DOHH2 (cell line): Measurements from ENCODE around the gene AVPI1.
A peak's percentile ranks its signal among the peaks of the same experiment; 100 is the strongest.
"Not testable (repeated sequence)": the region's sequence is repeated elsewhere in the genome, so short reads cannot be mapped to it uniquely, and the experiment has no call there.

Source experiments
- H3F3A ChIP-seq: fragments of 200-600 bp; sonication (generic), shearing (Covaris generic); 2 replicates; pipeline ENCODE4 v1.6.0; 2016; ENCODE audit warnings: antibody characterized with exemption, mild to moderate bottlenecking; ENCODE audit not compliant: control insufficient read depth, insufficient read depth
- H3K27ac ChIP-seq: fragments of 200-600 bp; sonication (generic); 2 replicates; pipeline ENCODE4 v1.5.1; 2014; ENCODE audit warnings: low read depth, mild to moderate bottlenecking, low read length, moderate library complexity
- H3K27me3 ChIP-seq: fragments of 200-600 bp; sonication (generic); 2 replicates; pipeline ENCODE4 v1.6.1; 2014; ENCODE audit warnings: mild to moderate bottlenecking, low read length, mixed read lengths; ENCODE audit not compliant: control insufficient read depth
- H3K36me3 ChIP-seq: fragments of 200-600 bp; sonication (generic); 2 replicates; pipeline ENCODE4 v1.6.1; 2014; ENCODE audit warnings: mild to moderate bottlenecking, low read length, moderate library complexity, mixed read lengths; ENCODE audit not compliant: control insufficient read depth
- H3K4me1 ChIP-seq: fragments of 200-600 bp; sonication (generic); 2 replicates; pipeline ENCODE4 v1.6.1; 2014; ENCODE audit warnings: mild to moderate bottlenecking, low read length, mixed read lengths; ENCODE audit not compliant: control insufficient read depth
- H3K4me2 ChIP-seq: fragments of 200-600 bp; sonication (generic); 2 replicates; pipeline ENCODE4 v1.6.0; 2014; ENCODE audit warnings: mild to moderate bottlenecking, low read length, moderate library complexity
- H3K4me3 ChIP-seq: fragments of 200-600 bp; sonication (generic); 2 replicates; pipeline ENCODE4 v1.5.1; 2014; ENCODE audit warnings: mild to moderate bottlenecking, low read length, mixed read lengths
- H3K79me2 ChIP-seq: fragments of 200-600 bp; sonication (generic); 2 replicates; pipeline ENCODE4 v1.6.1; 2014; ENCODE audit warnings: mild to moderate bottlenecking, low read length, mixed read lengths; ENCODE audit not compliant: control insufficient read depth
- H3K9me2 ChIP-seq: fragments of 200-600 bp; sonication (generic); replicated peaks from 2 replicates; pipeline ENCODE4 v1.6.1; 2014; ENCODE audit warnings: mild to moderate bottlenecking, low read length, mixed read lengths; ENCODE audit not compliant: control insufficient read depth
- H3K9me3 ChIP-seq: fragments of 200-600 bp; sonication (generic); 2 replicates; pipeline ENCODE4 v1.6.1; 2014; ENCODE audit warnings: antibody characterized with exemption, low read length, mixed read lengths; ENCODE audit not compliant: control insufficient read depth, insufficient read depth
- H4K20me1 ChIP-seq: fragments of 200-600 bp; sonication (generic); 2 replicates; pipeline ENCODE4 v1.6.0; 2014; ENCODE audit warnings: low read depth, mild to moderate bottlenecking, antibody characterized with exemption, low read length, moderate library complexity; ENCODE audit not compliant: control insufficient read depth, insufficient read depth
- CTCF ChIP-seq: fragments of 200-600 bp; sonication (generic); IDR thresholded peaks from one replicate; pipeline ENCODE4 v1.5.1; 2014; ENCODE audit warnings: antibody characterized with exemption, mild to moderate bottlenecking, low read depth, low read length; ENCODE audit not compliant: poor library complexity, severe bottlenecking
- EZH2phosphoT487 ChIP-seq: fragments of 200-600 bp; sonication (generic); IDR thresholded peaks from 2 replicates; pipeline ENCODE4 v1.6.1; 2017; ENCODE audit warnings: borderline replicate concordance, mild to moderate bottlenecking, antibody characterized with exemption, low read length, moderate library complexity, mixed read lengths

The AVPI1 gene

DNA sequence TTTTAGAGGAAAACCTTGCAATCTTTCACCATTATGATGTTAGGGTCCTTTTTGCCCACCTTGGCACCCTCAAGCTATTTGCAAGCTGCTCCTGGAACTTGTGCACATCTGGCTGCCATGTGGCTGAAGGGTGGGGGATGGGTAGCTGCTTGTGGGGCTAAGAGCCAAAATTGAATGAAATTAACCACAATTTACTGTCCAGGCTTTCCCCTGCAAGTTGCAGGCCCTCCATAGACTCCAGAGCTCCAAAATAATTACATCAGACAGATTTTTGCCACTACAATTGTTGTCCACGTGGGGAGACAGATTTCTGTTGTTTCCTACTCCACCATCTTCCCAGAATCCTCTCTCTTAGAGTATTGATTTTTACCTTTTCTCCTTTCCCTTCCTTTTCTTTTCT, 27.5 kb downstream of the AVPI1 start:
- Histone ChIP-seq H3K4me3 (no peak overlapping the region), H3K27ac (no peak overlapping the region), H3K4me1 (no peaks in the 10 kb centered on the region), H4K20me1 (no peaks in the 10 kb centered on the region), H3K79me2 (no peaks in the 10 kb centered on the region), H3K9me3 (no peaks in the 10 kb centered on the region), H3K9me2 (no peaks in the 10 kb centered on the region), H3K27me3 (no peaks in the 10 kb centered on the region), H3K4me2 (no peak overlapping the region), H3F3A (no peaks in the 10 kb centered on the region), H3K36me3 (peaks cover 34% of the 10 kb centered on the region)
- no peak for TF ChIP-seq EZH2phosphoT487
- no peak for TF ChIP-seq CTCF

GRCh38 chr10:97656777-97657176, 30.3 kb downstream of the AVPI1 start:
- TF ChIP-seq EZH2phosphoT487: no peak
- TF ChIP-seq CTCF: no peak
- H4K20me1 ChIP-seq: no peaks in the 10 kb centered on the region
- H3K9me3 ChIP-seq: no peaks in the 10 kb centered on the region
- H3K4me2 ChIP-seq: no peak overlapping the region
- H3K4me3 ChIP-seq: no peak overlapping the region
- H3K79me2 ChIP-seq: no peaks in the 10 kb centered on the region
- no peaks in the 10 kb centered on the region for H3F3A ChIP-seq
- no peaks in the 10 kb centered on the region for H3K4me1 ChIP-seq
- no peaks in the 10 kb centered on the region for H3K27me3 ChIP-seq
- H3K27ac ChIP-seq: no peak overlapping the region
- H3K36me3 ChIP-seq: peaks cover 44% of the 10 kb centered on the region
- H3K9me2 ChIP-seq: no peaks in the 10 kb centered on the region

- TF ChIP-seq CTCF (no peak), EZH2phosphoT487 (no peak)
- H3K9me3 ChIP-seq: no peaks in the 10 kb centered on the region
- no peaks in the 10 kb centered on the region for H3K27me3 ChIP-seq
- H3F3A ChIP-seq: no peaks in the 10 kb centered on the region
- no peaks in the 10 kb centered on the region for H3K9me2 ChIP-seq
- H3K36me3 ChIP-seq: peaks cover 44% of the 10 kb centered on the region
- H4K20me1 ChIP-seq: no peaks in the 10 kb centered on the region
- H3K79me2 ChIP-seq: peaks cover 15% of the 10 kb centered on the region
- no peak overlapping the region for H3K4me2 ChIP-seq
- no peak overlapping the region for H3K27ac ChIP-seq
- H3K4me1 ChIP-seq: peaks cover 11% of the 10 kb centered on the region
- H3K4me3 ChIP-seq: no peak overlapping the region
These were observed 35.3 kb downstream of the AVPI1 start for GRCh38 chr10:97651773-97652172.

GRCh38 chr10:97650726-97651125, 36.3 kb downstream of the AVPI1 start:
- Histone ChIP-seq H3K9me2 (no peaks in the 10 kb centered on the region), H3K79me2 (peaks cover 16% of the 10 kb centered on the region), H3K27ac (no peak overlapping the region), H3K4me1 (peaks cover 11% of the 10 kb centered on the region), H3K36me3 (peaks cover 34% of the 10 kb centered on the region), H3F3A (no peaks in the 10 kb centered on the region), H3K27me3 (no peaks in the 10 kb centered on the region), H4K20me1 (no peaks in the 10 kb centered on the region), H3K4me3 (no peak overlapping the region), H3K4me2 (no peak overlapping the region), H3K9me3 (no peaks in the 10 kb centered on the region)
- no peak for TF ChIP-seq EZH2phosphoT487

DNA sequence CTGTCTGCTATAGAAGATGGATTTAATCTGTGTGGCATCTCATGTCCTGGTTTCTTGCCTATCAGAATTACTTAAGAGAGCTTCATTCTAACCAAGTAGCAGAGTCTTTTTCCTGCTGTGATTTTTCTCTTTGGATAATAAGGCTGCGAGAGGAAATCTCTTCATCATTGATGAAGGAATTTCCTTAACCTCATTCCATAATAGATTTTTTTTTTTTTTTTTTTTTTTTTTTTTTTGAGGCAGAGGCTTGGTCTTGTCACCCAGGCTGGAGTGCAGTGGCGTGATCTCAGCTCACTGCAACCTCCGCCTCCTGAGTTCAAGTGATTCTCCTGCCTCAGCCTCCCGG, 37.7 kb downstream of the AVPI1 start:
- H3K27ac ChIP-seq, H3K9me3 ChIP-seq, H3F3A ChIP-seq, H3K9me2 ChIP-seq, H4K20me1 ChIP-seq, H3K27me3 ChIP-seq, H3K4me3 ChIP-seq: not testable (repeated sequence)
- H3K36me3 ChIP-seq: peaks cover 34% of the 10 kb centered on the region
- peaks cover 17% of the 10 kb centered on the region for H3K79me2 ChIP-seq
- peaks cover 11% of the 10 kb centered on the region for H3K4me1 ChIP-seq
- 0 out of 2 replicates have a peak overlapping the region, but pooled peaks have one; percentile 26 for H3K4me2 ChIP-seq
